CD4-positive, CD25-positive, alpha-beta regulatory T cell (primary cell): Measurements from ENCODE around the gene CCDC134. TPM values are rescaled to one million over a fixed set of nuclear protein-coding genes. Genes with fewer than 3 reads are reported as not detected.
A peak's percentile ranks its signal among the peaks of the same experiment; 100 is the strongest.

Experiments used
- ATAC-seq, 2 donors: fragments of 150-1000 bp; cut with Tn5 transposase; one replicate each; pipeline ENCODE4 v1.10.0; 2021; ENCODE audit warnings: low read depth in 2 of 2, moderate number of reproducible peaks in 2 of 2, moderate library complexity in 1 of 2
- DNase-seq, 3 donors: peaks; one replicate each; pipeline versions ENCODE4 v3.0.0 to v3.0.0-alpha.2; 2012 to 2022; ENCODE audit warnings: mixed read lengths in 1 of 3
- H3K27ac ChIP-seq: one replicate; pipeline ENCODE4 v1.7.0; 2013; ENCODE audit warnings: mild to moderate bottlenecking, low read length; ENCODE audit not compliant: insufficient read depth, poor library complexity, severe bottlenecking
- H3K27me3 ChIP-seq: one replicate; pipeline ENCODE4 v1.7.0; 2013; ENCODE audit warnings: low read length; ENCODE audit not compliant: control insufficient read depth, insufficient read depth
- H3K36me3 ChIP-seq: one replicate; pipeline ENCODE4 v1.7.0; 2013; ENCODE audit warnings: mild to moderate bottlenecking, low read length, moderate library complexity; ENCODE audit not compliant: control insufficient read depth, insufficient read depth
- H3K4me1 ChIP-seq: 2 replicates; pipeline ENCODE4 v1.7.0; 2013; ENCODE audit warnings: mild to moderate bottlenecking, low read length; ENCODE audit not compliant: insufficient read depth, control insufficient read depth, poor library complexity, severe bottlenecking
- H3K4me3 ChIP-seq: one replicate; pipeline ENCODE4 v1.7.0; 2013; ENCODE audit warnings: low read depth, mild to moderate bottlenecking, low read length, moderate library complexity
- H3K9me3 ChIP-seq, 2 experiments: 1 replicate in 1 of 2; 2 replicates in 1 of 2; pipeline ENCODE4 v1.7.0; 2013; ENCODE audit warnings: low read length in 2 of 2, mild to moderate bottlenecking in 1 of 2, moderate library complexity in 1 of 2; ENCODE audit not compliant: control insufficient read depth in 2 of 2
- H3K27ac Mint-ChIP-seq, 3 donors: one replicate each; pipeline ENCODE4 v1.8.0; 2020 to 2022; ENCODE audit warnings: mild to moderate bottlenecking in 3 of 3, mixed read lengths in 3 of 3, moderate library complexity in 2 of 3
- H3K27me3 Mint-ChIP-seq: one replicate; pipeline ENCODE4 v1.8.0; 2022; ENCODE audit warnings: mild to moderate bottlenecking, mixed read lengths
- H3K36me3 Mint-ChIP-seq: one replicate; pipeline ENCODE4 v1.8.0; 2020; ENCODE audit warnings: mixed read lengths
- H3K4me1 Mint-ChIP-seq, 4 donors: one replicate each; pipeline ENCODE4 v1.8.0; 2020 to 2022; ENCODE audit warnings: mixed read lengths in 4 of 4, mild to moderate bottlenecking in 1 of 4
- H3K4me3 Mint-ChIP-seq, 4 donors: one replicate each; pipeline ENCODE4 v1.8.0; 2020 to 2022; ENCODE audit warnings: mild to moderate bottlenecking in 4 of 4, mixed read lengths in 4 of 4, moderate library complexity in 3 of 4
- H3K9me3 Mint-ChIP-seq, 7 donors: one replicate each; pipeline ENCODE4 v1.8.0; 2020 to 2022; ENCODE audit warnings: mixed read lengths in 7 of 7, mild to moderate bottlenecking in 3 of 7, moderate library complexity in 2 of 7
- polyA plus RNA-seq, 4 donors: library from polyadenylated mRNA; unstranded; fragments of 300-500 nt; fragmentation: Illumina TruSeq; gene quantifications; one replicate each; pipeline ENCODE4 v1.2.3, GENCODE V29; 2021
- total RNA-seq: library from RNA; stranded (reverse); gene quantifications from one replicate; pipeline ENCODE4 v1.2.3, GENCODE V29; 2022

CCDC134 gene
- total and polyA plus RNA-seq, 5 donors from 2014 or later = 3.6 to 21.1 (median 5.9) TPM

- peaks cover 0 to 2% (median 0%) of the 10 kb centered on the region in 4 donors for H3K4me1 Mint-ChIP-seq
- ATAC-seq (peak in 1 of 2 donors; percentile 37), DNase-seq (no peak)
- Histone ChIP-seq H3K4me3 (no peak overlapping the region), H3K27ac (no peak overlapping the region), H3K9me3 (no peaks in the 10 kb centered on the region), H3K4me1 (no peaks in the 10 kb centered on the region), H3K27me3 (no peaks in the 10 kb centered on the region), H3K36me3 (no peaks in the 10 kb centered on the region)
- H3K4me3 Mint-ChIP-seq = no peak overlapping the region
- H3K27ac Mint-ChIP-seq = peak overlapping the region in 1 of 3 donors; percentile 62
- H3K36me3 Mint-ChIP-seq = no peaks in the 10 kb centered on the region
- H3K27me3 Mint-ChIP-seq = peaks cover 5% of the 10 kb centered on the region
- no peaks in the 10 kb centered on the region for H3K9me3 Mint-ChIP-seq
These were observed 32.0 kb upstream of the CCDC134 start for GRCh38 chr22:41768430-41768829.

- H3K27me3 ChIP-seq = no peaks in the 10 kb centered on the region
- H3K27me3 Mint-ChIP-seq = no peaks in the 10 kb centered on the region
- H3K4me1 ChIP-seq = no peaks in the 10 kb centered on the region
- H3K4me3 ChIP-seq = no peak overlapping the region
- DNase-seq = no peak
- ATAC-seq = no peak
- no peaks in the 10 kb centered on the region for H3K9me3 ChIP-seq
- no peaks in the 10 kb centered on the region for H3K36me3 ChIP-seq
- H3K36me3 Mint-ChIP-seq = no peaks in the 10 kb centered on the region
- H3K4me3 Mint-ChIP-seq = no peak overlapping the region
- H3K27ac Mint-ChIP-seq = peak overlapping the region in 1 of 3 donors; percentile 52
- peaks cover 0 to 2% (median 0%) of the 10 kb centered on the region in 4 donors for H3K4me1 Mint-ChIP-seq
- no peak overlapping the region for H3K27ac ChIP-seq
- H3K9me3 Mint-ChIP-seq = no peaks in the 10 kb centered on the region
These were observed 29.6 kb upstream of the CCDC134 start for GRCh38 chr22:41770715-41771468.

- Histone ChIP-seq H3K27ac (no peak overlapping the region), H3K4me3 (no peak overlapping the region), H3K27me3 (no peaks in the 10 kb centered on the region), H3K4me1 (no peaks in the 10 kb centered on the region), H3K36me3 (no peaks in the 10 kb centered on the region), H3K9me3 (no peaks in the 10 kb centered on the region)
- Mint-ChIP-seq H3K27me3 (no peaks in the 10 kb centered on the region), H3K4me1 (peaks cover 0 to 2% (median 0%) of the 10 kb centered on the region in 4 donors), H3K36me3 (no peaks in the 10 kb centered on the region), H3K9me3 (no peaks in the 10 kb centered on the region), H3K27ac (no peak overlapping the region), H3K4me3 (no peak overlapping the region)
- ATAC-seq (no peak), DNase-seq (no peak)
These were observed 28.3 kb upstream of the CCDC134 start for GRCh38 chr22:41772198-41772597.

GRCh38 chr22:41772645-41773044 is 27.8 kb upstream of the CCDC134 start:
- ATAC-seq (no peak), DNase-seq (no peak)
- Mint-ChIP-seq H3K4me3 (no peak overlapping the region), H3K4me1 (peaks cover 0 to 2% (median under 1%) of the 10 kb centered on the region in 4 donors), H3K9me3 (no peaks in the 10 kb centered on the region), H3K27me3 (no peaks in the 10 kb centered on the region), H3K27ac (peak overlapping the region in 1 of 3 donors; percentile 60), H3K36me3 (no peaks in the 10 kb centered on the region)
- no peaks in the 10 kb centered on the region for H3K9me3 ChIP-seq
- H3K36me3 ChIP-seq = no peaks in the 10 kb centered on the region
- no peaks in the 10 kb centered on the region for H3K4me1 ChIP-seq
- H3K27me3 ChIP-seq = no peaks in the 10 kb centered on the region
- H3K4me3 ChIP-seq = no peak overlapping the region
- H3K27ac ChIP-seq = no peak overlapping the region

- no peak for DNase-seq
- no peak for ATAC-seq
- H3K4me3 ChIP-seq = no peak overlapping the region
- peaks cover 9% of the 10 kb centered on the region for H3K4me1 ChIP-seq
- H3K4me3 Mint-ChIP-seq = no peak overlapping the region
- peaks cover 7 to 21% (median 9%) of the 10 kb centered on the region in 4 donors for H3K4me1 Mint-ChIP-seq
- H3K27me3 ChIP-seq = no peaks in the 10 kb centered on the region
- no peaks in the 10 kb centered on the region for H3K9me3 ChIP-seq
- no peaks in the 10 kb centered on the region for H3K36me3 ChIP-seq
- no peak overlapping the region for H3K27ac ChIP-seq
- H3K27me3 Mint-ChIP-seq = no peaks in the 10 kb centered on the region
- no peaks in the 10 kb centered on the region for H3K9me3 Mint-ChIP-seq
- H3K27ac Mint-ChIP-seq = no peak overlapping the region
- no peaks in the 10 kb centered on the region for H3K36me3 Mint-ChIP-seq
These were observed 25.1 kb upstream of the CCDC134 start for GRCh38 chr22:41775338-41775737.

GRCh38 chr22:41775976-41776375 is 24.5 kb upstream of the CCDC134 start:
- Histone ChIP-seq H3K4me3 (no peak overlapping the region), H3K27me3 (no peaks in the 10 kb centered on the region), H3K9me3 (no peaks in the 10 kb centered on the region), H3K36me3 (no peaks in the 10 kb centered on the region), H3K27ac (no peak overlapping the region), H3K4me1 (peaks cover 15% of the 10 kb centered on the region)
- Mint-ChIP-seq H3K36me3 (peaks cover 3% of the 10 kb centered on the region), H3K4me1 (peaks cover 7 to 27% (median 14%) of the 10 kb centered on the region in 4 donors), H3K27ac (no peak overlapping the region), H3K4me3 (no peak overlapping the region), H3K27me3 (no peaks in the 10 kb centered on the region), H3K9me3 (no peaks in the 10 kb centered on the region)
- ATAC-seq = no peak
- DNase-seq = no peak

GRCh38 chr22:41776381-41776780 is 24.1 kb upstream of the CCDC134 start:
- H3K36me3 ChIP-seq = no peaks in the 10 kb centered on the region
- Mint-ChIP-seq H3K27ac (no peak overlapping the region), H3K4me3 (no peak overlapping the region), H3K9me3 (no peaks in the 10 kb centered on the region), H3K36me3 (peaks cover 3% of the 10 kb centered on the region), H3K4me1 (peaks cover 7 to 31% (median 17%) of the 10 kb centered on the region in 4 donors), H3K27me3 (no peaks in the 10 kb centered on the region)
- H3K9me3 ChIP-seq = no peaks in the 10 kb centered on the region
- no peak overlapping the region for H3K27ac ChIP-seq
- DNase-seq = no peak
- no peak for ATAC-seq
- H3K4me3 ChIP-seq = no peak overlapping the region
- no peaks in the 10 kb centered on the region for H3K27me3 ChIP-seq
- peaks cover 18% of the 10 kb centered on the region for H3K4me1 ChIP-seq
